NCI-H460 (cell line): ENCODE measurements around the gene ZNF503. TPM values are rescaled to one million over a fixed set of nuclear protein-coding genes. Genes with fewer than 3 reads are reported as not detected.
"Not testable (repeated sequence)": the region's sequence is repeated elsewhere in the genome, so short reads cannot be mapped to it uniquely, and the experiment has no call there.

ENCODE experiments used
- DNase-seq: peaks from one replicate; pipeline ENCODE4 v3.0.0-alpha.2; 2016; ENCODE audit warnings: low read depth; ENCODE audit errors: extremely low read depth
- total RNA-seq: library from RNA; depleted of rRNA; stranded (reverse); fragments of >200 nt; shearing (Covaris generic); gene quantifications from 2 replicates; pipeline ENCODE4 v1.2.3, GENCODE V29; 2014

The ZNF503 gene
- total RNA-seq, 1 experiment from 2014 or later, result 7.5 TPM

DNA sequence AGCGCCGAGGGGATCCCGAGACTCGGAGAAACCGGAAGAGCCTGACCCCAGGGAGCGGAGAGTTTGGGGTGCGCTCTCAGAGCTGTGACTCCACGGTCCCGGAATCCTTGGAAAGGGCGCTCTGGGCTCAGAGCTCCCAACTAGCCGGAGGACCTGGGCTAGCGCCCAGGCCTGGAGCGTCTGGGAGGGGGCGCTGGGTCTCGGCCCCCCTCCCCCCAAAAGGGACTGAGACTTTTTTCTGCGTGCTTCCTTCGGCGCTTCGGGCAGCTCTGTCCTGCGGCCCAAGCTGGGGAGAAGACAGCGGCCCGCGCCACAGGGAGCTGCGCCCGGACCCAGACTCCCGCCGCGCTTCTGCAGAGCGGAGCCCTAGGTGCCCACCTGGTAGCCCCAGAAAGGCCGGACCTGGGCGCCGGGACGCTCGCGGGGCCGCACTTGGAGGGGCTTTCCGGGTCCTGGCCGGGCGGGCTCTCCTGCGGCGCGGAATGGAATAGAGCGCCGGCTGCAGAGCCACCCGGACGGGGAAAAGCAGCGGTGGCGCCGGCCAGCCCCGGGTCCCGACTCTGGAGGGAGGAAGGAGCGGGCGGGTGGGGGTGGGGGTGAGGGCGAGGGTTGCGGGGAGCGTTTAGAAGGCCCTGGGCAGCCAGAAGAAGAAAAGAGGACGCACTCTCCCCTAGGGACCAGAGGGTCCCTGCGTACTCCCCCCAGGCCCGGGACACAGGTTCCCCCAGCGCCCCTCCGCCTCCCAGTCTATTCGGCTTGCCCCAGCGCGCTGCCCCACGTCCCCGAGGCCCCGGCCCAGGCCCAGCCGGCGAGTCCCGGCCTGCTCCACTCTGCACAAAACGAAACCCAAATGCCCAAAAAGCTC, 4.7 kb downstream of the ZNF503 start:
- no peak for DNase-seq

DNA sequence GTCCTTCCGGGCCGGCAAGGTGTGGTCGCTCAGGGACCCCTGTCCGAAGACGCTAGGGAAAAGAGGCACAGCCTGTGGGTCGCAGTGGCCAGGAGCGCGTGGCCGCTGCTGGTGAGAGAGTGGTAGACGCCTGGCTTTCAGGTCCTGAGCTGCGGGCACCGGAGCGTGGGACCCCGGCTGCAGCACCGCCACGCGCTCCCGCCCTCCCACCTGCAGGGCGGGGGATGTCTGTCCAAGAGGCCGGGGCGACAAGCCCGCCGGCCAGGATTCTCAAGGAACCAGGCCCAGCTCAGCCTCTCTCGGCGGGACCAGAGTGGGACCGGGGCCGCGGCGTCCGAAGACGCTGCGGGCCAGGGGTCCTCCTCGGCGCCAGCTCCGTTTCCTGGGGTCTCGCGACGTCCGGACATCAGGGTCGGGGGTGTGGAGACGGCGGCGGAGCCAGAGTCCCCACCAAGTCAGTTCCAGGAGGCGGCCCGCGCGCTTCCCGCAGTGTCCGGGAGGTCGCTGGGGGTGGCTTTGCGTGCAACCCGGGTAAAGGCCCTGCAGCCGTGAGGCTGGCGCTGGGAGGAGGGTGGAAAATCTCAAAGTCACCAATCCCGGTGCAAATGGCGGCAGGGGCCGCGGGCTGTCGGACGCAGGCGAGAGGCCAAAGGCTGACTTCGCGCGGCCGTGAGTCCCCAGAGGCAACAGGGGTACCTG, 5.5 kb downstream of the ZNF503 start:
- DNase-seq, result no peak

DNA sequence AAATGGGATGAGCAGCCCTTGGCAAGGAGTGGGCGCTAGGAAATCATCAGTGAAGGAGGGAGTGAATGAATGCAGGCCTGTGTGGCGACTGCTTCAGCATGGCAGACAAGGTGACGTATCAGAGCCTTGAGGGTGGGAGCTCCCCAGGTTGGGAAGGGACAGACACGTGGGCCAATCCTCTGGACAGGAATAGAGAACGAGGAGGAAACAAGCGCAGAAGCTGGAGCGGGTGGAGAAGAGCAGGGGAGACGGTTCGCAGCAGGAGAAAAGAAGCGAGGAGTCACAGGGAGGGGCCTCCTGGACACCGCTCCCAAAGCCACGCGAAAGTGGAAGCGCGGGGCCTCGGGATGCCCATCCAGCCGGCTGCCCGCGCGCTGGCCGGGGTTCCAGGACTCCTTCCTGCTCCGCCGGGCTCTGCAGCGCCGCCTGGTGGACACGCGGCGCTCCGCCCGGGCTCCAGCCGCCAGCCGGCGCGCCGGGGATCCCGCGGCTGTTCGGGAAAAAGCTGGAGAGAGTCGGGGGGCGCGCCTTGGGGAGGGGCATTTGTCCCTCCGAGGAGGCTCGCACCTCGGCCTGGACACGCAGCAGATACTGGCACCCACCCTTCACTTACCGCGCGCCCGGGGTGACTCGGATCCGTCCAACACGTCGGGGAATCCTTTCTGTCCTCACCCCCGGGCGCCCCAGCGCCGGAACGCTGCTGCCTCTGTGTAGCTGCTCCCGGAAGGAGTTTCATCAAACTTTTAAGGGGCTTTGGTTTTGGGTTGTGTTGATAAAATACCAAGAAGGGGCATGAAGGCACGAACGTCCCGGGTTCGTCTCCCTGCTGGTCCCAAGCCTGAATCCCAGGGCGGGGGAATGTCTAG, 6.3 kb downstream of the ZNF503 start:
- DNase-seq, result no peak

DNA sequence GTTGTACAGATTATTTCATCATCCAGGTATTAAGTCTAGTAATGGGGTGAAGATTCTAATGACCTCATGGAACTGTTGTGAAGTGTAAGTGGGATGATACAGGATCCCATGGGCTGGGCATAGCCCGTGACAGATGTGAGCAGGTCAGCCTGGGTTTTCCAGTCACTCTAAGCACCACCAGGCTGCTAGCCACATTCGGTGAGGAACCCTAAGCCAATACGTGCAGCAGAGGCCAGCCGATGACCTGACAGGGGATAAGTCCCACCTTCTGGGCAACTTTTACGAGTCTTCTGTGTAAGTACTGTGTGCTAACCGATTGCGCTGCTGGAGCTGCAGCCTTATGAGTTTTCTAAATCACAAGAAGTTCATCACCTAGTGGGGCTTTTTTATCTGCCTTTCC, 7.3 kb downstream of the ZNF503 start:
- no peak for DNase-seq

DNA sequence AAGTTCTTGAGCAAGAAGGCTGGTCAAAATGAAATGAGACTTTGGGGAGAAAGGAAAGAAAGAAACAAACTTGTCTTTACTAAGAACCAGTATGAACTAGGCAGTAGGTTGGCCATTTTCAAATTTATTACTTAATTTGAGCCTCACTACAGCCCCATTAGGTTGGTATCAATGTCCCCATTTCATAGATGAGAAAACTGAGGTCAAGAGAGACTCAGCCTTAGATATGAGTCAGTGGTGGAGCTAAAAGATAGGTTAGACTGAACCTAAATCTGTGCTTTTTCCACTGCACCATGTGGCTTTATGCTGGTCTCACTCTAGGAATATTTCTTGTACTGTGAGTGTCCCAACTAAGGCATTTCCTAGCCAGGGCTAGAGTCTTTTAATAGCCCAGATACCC, 8.8 kb downstream of the ZNF503 start:
- no peak for DNase-seq

DNA sequence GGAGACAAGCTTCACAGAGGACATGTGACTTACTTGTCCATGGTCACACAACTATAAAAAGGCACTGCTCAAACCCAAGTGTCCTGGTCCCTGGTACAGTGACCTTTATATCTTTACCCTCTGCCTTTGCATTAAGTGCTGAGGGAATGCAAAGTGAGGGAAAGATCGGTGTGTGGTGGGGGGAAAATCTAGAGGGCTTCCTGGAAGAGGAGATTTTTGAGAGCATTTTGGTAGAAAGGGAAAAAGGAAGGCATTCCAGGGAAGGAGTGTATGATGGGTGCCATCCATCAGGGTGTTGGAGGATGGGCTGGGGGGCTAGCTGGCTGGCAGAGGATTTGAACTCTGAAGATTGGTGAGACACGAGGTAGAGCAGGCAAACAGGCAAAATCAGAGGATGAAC, 9.3 kb downstream of the ZNF503 start:
- DNase-seq, result no peak

DNA sequence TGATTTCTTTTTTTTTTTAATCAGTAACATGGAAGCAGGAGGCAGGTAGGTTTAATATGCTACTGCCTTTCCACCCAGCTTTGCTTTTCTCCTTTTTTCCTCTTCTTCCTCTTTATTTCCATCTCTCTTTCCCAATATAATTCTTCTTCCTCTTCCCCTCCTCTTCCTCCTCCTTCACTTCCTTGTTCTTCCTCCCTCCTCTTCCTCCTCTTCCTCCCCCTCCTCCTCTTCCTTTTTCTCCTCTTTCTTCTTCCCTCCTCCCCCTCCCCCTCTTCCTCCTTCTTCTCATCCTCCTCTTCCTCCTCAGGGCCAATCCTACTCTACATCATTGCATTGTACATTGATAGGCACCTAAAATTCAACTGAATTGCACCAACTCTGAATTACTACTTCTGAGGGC, 11.4 kb downstream of the ZNF503 start:
- DNase-seq, result no peak

DNA sequence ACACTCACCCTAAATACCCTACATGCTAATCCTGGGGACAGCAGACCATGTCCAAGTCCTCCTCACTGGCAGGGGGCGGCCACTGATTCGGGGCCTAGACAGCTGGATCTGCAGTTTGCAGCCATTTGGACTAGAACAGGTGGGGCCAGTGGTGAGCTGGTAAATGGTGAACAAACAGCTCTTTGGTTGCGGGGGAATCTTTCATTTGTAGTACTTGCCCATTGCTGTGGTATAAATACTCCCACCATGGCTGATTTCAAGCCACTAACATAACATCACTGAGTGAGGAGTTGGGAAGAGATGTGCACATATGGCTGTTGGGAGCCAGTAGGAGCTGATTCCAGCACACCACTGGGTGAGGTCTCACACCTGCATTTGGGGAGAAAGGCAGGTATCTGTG, 13.5 kb downstream of the ZNF503 start:
- no peak for DNase-seq

DNA sequence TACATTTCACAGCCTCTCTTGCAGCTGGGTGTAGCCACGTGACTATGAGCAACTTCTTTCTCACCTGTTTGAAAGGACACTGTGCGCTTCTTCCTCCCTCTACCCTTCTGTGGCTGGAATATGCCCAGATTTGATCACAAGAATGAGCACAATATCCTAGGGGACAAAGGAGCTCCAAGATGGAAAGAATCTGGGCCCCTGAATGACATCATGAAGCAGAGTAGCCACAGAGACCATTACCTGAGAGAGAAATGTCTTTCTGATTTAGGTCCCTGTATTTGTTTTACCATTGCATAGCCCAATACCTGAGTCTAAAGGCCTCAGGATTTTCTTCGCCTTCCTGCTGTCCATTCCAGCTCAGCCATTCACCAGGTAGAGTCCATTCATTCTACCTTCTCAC, 15.4 kb downstream of the ZNF503 start:
- no peak for DNase-seq

DNA sequence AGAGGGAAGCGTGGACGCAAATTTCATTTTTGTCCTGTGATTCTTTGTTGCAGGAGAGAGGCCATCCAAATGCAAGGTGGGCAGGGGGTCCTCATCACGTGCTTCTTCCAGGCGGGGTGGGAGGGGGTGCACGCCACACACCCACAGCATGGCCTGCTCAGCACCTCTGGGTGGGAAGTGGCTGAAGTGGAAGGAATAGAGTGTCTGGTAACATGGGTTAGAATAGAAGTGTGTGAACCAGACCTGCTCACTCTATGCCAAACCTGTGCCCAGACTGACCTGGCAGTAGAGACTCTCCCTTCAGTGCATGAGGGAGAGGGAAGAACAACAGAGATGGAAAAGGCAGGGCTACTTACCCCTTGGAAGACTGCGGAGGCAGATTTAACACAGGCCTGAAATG, 21.7 kb downstream of the ZNF503 start:
- no peak for DNase-seq

DNA sequence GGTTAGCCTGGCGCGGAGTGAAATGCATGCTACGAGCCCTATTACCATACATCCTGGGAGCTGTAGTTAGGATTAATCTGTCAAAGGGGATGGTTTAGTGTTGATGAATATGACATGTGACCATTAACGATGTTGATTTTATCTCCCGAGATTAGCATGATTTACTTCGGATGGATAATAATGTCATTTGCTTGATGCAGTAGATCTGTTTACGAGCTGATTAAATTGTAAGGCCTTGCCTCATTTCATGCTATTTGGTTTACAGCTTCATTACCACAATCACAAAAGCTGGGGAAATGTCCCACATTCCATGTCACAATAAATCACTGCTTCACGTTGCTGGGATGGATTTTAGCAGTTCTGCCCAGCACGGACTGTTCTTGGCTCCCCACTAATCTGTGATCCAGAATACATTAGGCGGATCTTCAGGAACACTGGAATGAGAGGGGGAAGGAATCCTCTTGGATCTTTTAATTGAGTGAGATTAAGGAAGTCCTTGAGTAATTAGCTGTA, 22.3 kb downstream of the ZNF503 start:
- DNase-seq, result no peak

DNA sequence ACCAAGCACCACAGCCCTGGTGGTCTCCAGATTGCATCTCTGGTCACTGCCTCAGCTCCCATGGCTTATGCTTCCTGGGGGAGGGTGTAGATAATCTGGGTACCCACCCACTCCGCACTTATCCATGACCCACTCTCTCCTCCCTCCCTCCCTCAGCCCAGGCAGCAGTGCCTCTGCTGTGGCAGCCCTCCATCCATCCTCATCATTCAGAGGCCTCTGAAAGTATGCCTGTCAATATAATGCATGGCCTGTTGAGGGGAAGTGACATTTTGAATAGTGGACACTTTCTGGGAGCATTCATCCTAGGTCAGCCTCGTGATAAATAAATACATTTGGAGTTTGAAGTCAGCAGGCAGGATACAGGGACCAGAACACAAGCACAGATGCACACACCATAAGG, 23.2 kb downstream of the ZNF503 start:
- no peak for DNase-seq

DNA sequence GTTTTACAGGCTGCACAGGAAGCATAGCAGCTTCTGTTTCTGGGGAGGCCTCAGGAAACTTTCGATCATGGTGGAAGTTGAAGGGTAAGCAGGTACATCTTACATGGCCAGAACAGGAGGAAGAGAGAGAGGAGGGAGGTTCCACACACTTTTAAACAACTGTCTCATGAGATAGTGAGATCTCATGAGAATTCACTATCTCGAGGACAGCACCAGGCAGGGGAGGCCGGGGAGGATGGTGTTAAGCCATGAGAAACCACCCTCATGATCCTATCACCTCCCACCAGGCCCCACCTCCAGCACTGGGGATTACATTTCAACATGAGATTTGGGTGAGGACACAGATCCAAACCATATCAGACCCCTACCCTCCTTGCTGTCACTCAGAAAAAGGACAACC, 23.7 kb downstream of the ZNF503 start:
- no peak for DNase-seq

DNA sequence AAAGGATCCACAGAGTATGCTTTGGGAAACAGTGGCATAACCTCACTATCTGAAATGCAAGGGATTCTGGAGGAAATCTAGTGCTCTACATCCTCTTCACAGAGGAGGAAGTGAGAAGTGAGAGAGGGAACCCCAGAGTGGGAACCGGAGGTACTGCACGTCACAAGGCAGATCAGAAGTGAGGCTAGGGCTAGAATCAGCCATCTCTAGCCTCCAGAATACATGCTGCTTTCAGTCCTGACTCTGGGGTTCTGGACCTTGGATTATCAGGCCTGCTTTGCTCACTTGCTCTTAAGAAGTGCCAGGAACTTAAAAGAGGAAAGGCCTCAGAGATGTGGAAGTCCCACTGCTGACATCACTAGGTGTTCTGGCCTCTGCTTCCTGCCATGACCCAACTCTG, 25.7 kb downstream of the ZNF503 start:
- DNase-seq, result no peak

DNA sequence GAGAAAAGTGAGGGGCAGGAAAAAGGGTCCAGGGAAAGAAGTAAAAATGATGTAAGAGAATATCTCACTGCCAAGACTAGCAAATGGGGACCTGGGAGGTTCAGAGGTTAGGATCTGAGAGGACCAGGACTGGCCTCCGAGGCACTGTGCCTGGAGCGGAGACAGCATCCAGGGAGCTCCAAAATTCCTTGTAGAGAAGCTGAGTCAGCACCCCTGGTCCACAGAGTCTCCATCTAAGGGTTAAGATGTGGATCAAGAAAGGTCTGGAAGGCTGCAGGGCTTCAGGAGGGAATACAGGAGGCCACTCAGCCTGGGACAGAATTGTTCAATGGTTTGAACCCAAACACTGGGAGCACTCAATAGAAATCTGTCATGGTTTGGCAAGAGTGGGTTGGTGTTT, 30.6 kb downstream of the ZNF503 start:
- DNase-seq, result no peak

DNA sequence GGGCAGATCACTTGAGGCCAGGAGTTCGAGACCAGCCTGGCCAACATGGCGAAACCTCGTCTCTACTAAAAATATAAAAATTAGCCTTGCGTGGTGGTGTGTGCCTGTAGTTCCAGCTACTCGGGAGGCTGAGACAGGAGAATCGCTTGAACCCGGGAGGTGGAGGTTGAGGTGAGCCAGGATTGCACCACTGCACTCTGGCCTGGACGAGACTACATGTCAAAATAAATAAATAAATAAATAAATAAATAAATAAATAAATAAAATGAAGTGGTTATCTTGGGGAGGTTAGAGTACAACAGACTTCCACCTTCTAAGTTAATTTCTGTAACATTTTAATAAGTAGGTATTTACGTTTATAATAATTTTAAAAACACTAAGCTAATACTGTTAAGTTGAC, 31.7 kb downstream of the ZNF503 start:
- DNase-seq, result not testable (repeated sequence)

DNA sequence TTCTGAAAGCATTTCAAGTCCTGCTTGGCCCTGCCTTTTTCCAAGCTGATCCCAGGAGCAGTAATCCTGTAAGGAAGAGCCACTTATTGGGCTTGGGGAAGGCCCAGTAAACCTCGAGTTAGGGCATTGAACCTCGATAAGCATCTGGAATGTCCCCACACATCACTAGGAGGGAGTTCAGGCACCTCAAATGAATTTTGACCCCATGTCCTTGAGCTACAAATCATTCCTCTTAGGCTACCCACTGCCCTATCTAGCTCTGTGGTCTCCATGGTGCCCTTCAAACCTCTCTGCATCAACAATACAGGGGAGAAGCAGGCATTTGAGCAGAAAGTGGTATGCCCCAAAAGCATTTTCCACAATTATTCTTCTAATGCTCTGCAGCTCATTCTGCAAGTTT, 33.7 kb downstream of the ZNF503 start:
- no peak for DNase-seq

DNA sequence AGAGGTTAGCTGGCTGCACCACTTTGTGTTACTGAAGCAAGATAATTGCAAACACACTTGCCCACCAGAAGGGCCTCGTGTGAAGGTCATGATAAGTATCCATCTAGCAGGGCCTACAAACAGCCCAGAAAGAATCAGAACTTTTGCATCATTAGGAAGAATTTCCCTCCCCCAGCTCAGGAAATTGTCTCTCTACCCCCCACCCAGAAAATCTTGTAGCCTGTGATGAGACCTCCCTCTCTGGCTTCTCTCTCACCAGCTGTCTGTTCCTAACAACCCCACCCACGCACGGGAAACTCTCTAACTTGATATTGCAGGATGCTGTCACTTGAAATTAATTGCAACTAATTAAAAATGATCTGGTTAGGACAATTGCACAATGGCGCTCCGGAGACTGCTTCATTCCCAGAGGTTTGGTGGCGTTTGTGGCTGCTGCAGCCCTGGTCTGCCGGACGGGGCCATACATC, 34.5 kb downstream of the ZNF503 start:
- no peak for DNase-seq

DNA sequence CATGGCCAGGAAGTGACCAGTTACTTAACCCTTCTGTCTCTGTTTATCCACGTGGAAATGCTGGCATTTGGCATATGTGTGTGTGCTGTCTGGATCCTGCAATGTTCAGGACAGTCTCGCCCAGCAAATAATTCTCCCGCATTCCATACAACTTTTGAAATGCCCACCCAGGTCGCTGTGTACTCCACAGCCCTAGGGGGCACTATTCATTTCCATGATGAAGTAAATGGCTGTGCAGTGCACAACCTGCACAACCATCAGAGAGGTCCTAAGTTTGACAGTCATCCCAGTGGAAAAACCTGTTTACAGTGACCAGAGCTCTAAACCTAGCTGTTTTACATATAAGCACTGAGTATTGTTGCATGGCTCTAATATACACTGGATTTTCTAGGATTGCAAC, 38.1 kb downstream of the ZNF503 start:
- no peak for DNase-seq

DNA sequence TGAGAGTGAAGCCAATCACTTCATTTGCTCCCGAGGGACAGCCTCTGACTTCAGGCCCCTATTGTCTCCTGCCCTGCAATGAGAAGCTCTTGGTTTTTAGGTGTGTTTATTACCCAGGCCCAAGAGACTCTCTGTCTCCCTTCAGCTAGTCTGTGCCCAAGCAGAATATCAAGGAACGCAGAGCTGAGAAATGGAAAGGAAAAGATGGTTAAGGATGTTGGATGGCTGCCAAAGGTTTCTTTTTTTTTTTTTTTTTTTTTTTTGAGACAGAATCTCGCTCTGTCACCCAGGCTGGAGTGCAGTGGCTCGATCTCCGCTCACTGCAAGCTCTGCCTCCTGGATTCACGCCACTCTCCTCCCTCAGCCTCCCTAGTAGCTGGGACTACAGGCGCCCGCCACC, 41.7 kb downstream of the ZNF503 start:
- DNase-seq, result not testable (repeated sequence)

DNA sequence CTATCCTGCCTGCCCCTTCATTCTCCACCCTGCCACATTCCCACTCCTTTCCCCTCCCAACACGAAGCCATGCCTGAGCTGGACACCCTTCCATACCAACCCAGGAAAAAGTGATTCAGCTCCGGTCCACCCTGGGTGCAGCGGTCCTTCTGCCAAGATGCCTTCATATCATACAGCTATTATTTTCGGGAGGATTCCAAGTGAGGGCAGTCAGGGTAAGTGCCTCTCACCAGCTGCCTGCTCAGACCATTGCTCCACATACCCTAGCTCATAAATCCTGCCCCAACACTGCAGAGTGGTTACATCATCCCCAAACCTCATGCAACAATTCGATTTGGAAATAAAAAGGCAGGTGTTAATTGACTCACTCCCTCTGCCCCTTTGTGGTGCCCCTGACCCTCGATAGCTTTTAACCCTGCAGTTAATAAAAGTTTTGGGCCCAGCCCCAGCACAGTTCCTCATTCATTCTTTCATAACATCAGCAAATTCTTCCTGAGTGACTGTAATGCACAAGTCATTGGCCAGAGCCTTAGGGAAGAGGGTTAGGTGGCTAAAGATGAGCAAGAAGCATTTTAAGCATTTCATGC, 42.6 kb downstream of the ZNF503 start:
- no peak for DNase-seq
